GM12891 (cell line): Measurements from ENCODE around the gene KCNK4.
A peak's percentile ranks its signal among the peaks of the same experiment; 100 is the strongest.
"Not testable (repeated sequence)": the region's sequence is repeated elsewhere in the genome, so short reads cannot be mapped to it uniquely, and the experiment has no call there.

ENCODE experiments used
- DNase-seq: peaks from one replicate; pipeline ENCODE4 v3.0.0; 2011; ENCODE audit warnings: low spot score; ENCODE audit not compliant: insufficient read length
- FAIRE-seq: peaks from 2 replicates; lab custom pipeline; 2011; peaks lifted over from hg19 to GRCh38; lab: Jason Lieb, UNC
- PAX5 ChIP-seq: IDR thresholded peaks from 2 replicates; pipeline ENCODE4 v1.6.1; 2011; ENCODE audit warnings: low read length, moderate library complexity, mild to moderate bottlenecking; ENCODE audit not compliant: insufficient read depth, severe bottlenecking
- POLR2A ChIP-seq: IDR thresholded peaks from 2 replicates; pipeline ENCODE4 v1.6.1; 2011; ENCODE audit warnings: low read depth, low read length, control low read depth
- POLR2AphosphoS5 ChIP-seq: IDR thresholded peaks from 2 replicates; pipeline ENCODE4 v1.6.1; 2011; ENCODE audit warnings: low read depth, low read length, control low read depth
- POU2F2 ChIP-seq: IDR thresholded peaks from 2 replicates; pipeline ENCODE4 v1.6.1; 2011; ENCODE audit warnings: low read depth, mild to moderate bottlenecking, control low read depth, low read length, moderate library complexity
- SPI1 ChIP-seq: IDR thresholded peaks from 2 replicates; pipeline ENCODE4 v1.6.1; 2011; ENCODE audit warnings: low read depth, low read length, control low read depth
- TAF1 ChIP-seq: IDR thresholded peaks from 2 replicates; pipeline ENCODE4 v1.6.1; 2011; ENCODE audit warnings: low read depth, low read length, control low read depth

KCNK4 gene

GRCh38 chr11:64306563-64306875 lies 15.4 kb downstream of the KCNK4 start:
- FAIRE-seq: no peak
- DNase-seq: no peak
- TF ChIP-seq SPI1 (no peak), POU2F2 (peak; percentile 15; the same call in 1 of the 2 replicates)

DNA sequence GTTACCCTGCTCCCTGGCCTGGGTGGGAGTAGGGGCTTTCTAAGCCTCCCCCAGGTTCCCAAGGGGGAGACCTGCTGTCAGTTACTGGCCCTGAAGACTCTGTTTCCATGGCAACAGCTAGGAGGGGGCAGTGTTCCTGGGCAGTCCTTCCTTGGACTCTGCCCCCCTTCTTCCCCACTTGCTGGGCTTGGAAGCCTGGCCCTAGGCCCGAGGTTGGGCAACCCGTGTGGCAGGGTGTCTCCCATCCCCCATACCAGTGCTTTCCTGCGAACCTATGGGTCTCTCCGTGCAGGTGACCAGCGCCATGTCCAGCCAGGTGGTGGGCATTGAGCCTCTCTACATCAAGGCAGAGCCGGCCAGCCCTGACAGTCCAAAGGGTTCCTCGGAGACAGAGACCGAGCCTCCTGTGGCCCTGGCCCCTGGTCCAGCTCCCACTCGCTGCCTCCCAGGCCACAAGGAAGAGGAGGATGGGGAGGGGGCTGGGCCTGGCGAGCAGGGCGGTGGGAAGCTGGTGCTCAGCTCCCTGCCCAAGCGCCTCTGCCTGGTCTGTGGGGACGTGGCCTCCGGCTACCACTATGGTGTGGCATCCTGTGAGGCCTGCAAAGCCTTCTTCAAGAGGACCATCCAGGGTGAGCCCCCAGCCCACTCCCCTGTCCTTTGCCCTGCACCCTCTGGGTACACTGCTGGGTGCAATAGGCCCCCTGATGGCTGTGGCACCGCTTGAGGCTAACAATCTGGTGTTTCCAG lies 15.9 kb downstream of the KCNK4 start:
- FAIRE-seq: no peak
- DNase-seq: no peak
- TF ChIP-seq TAF1 (no peak), PAX5 (no peak), POLR2A (no peak), POLR2AphosphoS5 (no peak), SPI1 (no peak), POU2F2 (no peak)

DNA sequence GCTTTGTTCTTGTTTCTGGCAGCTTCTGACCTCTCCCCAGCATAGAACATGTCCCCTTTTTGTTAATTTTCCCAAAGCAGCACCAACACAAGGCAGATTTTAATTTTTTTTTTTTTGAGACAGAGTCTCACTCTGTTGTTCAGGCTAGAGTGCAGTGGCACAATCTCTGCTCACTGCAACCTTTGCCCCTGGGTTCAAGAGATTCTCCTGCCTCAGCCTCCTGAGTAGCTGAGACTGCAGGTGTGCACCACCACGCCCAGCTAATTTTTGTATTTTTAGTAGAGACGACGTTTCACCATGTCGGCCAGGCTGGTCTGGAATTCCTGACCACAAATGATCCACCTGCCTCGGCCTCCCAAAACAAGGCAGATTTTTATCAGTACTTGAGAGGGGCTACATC lies 16.7 kb downstream of the KCNK4 start:
- not testable (repeated sequence) for FAIRE-seq, DNase-seq

GRCh38 chr11:64312947-64313346 lies 21.8 kb downstream of the KCNK4 start:
- FAIRE-seq (no peak), DNase-seq (no peak)
- TF ChIP-seq TAF1 (no peak), POLR2AphosphoS5 (no peak), POU2F2 (no peak), POLR2A (no peak), SPI1 (no peak), PAX5 (no peak)

- DNase-seq (no peak), FAIRE-seq (no peak)
- TF ChIP-seq SPI1 (no peak), POLR2AphosphoS5 (no peak), PAX5 (no peak), POU2F2 (no peak), POLR2A (no peak), TAF1 (no peak)
These were observed 22.5 kb downstream of the KCNK4 start for GRCh38 chr11:64313491-64314145.

GRCh38 chr11:64314146-64314804 lies 23.2 kb downstream of the KCNK4 start:
- DNase-seq: no peak
- no peak for TF ChIP-seq POLR2AphosphoS5
- no peak for TF ChIP-seq TAF1
- no peak for TF ChIP-seq SPI1
- no peak for TF ChIP-seq POLR2A
- no peak for TF ChIP-seq POU2F2
- TF ChIP-seq PAX5: no peak
- FAIRE-seq: no peak

GRCh38 chr11:64314805-64315561 lies 23.9 kb downstream of the KCNK4 start:
- no peak for TF ChIP-seq TAF1
- no peak for TF ChIP-seq POLR2A
- no peak for TF ChIP-seq POU2F2
- TF ChIP-seq PAX5: no peak
- TF ChIP-seq SPI1: no peak
- no peak for TF ChIP-seq POLR2AphosphoS5
- FAIRE-seq (no peak), DNase-seq (no peak)

DNA sequence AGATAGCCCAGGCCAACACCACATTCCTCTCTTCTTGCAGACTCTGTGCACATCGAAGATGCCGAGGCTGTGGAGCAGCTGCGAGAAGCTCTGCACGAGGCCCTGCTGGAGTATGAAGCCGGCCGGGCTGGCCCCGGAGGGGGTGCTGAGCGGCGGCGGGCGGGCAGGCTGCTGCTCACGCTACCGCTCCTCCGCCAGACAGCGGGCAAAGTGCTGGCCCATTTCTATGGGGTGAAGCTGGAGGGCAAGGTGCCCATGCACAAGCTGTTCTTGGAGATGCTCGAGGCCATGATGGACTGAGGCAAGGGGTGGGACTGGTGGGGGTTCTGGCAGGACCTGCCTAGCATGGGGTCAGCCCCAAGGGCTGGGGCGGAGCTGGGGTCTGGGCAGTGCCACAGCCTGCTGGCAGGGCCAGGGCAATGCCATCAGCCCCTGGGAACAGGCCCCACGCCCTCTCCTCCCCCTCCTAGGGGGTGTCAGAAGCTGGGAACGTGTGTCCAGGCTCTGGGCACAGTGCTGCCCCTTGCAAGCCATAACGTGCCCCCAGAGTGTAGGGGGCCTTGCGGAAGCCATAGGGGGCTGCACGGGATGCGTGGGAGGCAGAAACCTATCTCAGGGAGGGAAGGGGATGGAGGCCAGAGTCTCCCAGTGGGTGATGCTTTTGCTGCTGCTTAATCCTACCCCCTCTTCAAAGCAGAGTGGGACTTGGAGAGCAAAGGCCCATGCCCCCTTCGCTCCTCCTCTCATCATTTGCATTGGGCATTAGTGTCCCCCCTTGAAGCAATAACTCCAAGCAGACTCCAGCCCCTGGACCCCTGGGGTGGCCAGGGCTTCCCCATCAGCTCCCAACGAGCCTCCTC lies 24.8 kb downstream of the KCNK4 start:
- not testable (repeated sequence) for FAIRE-seq

DNA sequence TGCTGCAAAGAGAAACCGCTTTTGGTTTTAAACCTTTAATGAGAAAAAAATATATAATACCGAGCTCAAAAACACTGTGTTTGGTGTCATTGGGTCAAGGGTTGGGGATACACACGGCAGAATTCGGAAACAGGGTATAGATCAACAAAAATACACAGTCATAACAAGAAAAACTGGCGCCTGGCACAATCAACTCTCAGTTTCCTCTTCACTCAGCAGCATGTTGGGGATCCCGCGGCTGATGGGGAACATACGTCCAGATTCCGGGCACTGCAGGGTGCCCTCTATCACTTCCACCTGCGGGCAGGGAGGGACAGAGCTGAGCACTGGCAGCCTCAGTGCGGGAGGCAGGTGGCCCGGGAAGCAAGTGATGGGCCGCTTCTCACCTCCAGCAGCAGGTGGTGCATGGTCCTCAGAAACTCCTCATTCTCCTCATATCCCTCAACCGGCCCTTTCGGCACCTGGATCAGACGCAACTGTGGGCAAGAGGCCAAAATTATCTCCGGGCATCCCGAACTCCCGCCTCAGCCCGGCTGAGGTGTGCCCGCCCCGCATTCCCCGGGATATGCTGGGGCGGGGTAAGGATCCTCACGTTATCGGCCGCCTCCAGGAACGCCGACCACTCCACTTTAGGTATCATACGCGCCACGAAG lies 25.7 kb downstream of the KCNK4 start:
- DNase-seq: no peak
- TF ChIP-seq TAF1 (no peak), POU2F2 (no peak), PAX5 (no peak), POLR2AphosphoS5 (no peak; the same call in 1 of the 2 replicates), POLR2A (no peak), SPI1 (no peak)
- FAIRE-seq: no peak

More for the DNA sequence above, 24.8 kb downstream of the KCNK4 start:
- DNase-seq: not testable (repeated sequence)
